Measurements from ENCODE around the gene FOXD4L6. TPM values are rescaled to one million over a fixed set of nuclear protein-coding genes. Genes with fewer than 3 reads are reported as not detected.
"Not testable (repeated sequence)": the region's sequence is repeated elsewhere in the genome, so short reads cannot be mapped to it uniquely, and the experiment has no call there.

FOXD4L6 gene
- total and polyA plus RNA-seq, 7 donors, result 0.03 to 0.04 TPM; not detected in 5

DNA sequence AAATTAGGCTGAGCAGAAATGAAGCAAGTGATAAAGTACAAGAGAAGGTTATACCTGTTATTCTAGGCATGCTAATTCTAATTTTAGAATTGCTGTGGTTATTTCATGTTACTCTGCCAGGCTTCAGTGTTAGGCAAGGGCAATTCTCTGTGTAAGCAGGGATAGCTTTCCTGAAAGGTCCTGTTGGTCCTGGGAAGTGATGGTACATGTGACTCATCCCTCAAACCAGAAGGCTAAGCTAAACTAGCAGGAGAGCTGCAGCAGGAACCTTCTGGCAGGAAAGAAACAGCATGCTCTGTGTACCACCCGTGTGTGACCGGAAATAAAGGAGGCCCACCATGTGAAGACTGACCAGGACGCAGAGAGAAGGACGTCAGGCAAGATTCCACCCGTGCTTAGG is 8.8 kb downstream of the FOXD4L6 start:
- ATAC-seq, result peak in 1 of 4 donors; percentile 44
- H3K9me3 ChIP-seq; intact Hi-C loops (cut with DNase I); H3K27ac ChIP-seq; H3K4me3 ChIP-seq; H3K4me1 ChIP-seq; DNase-seq; H3K36me3 ChIP-seq (ENCODE audit: insufficient read depth in 1 of 2, low read depth in 1 of 2); H3K27me3 ChIP-seq (ENCODE audit: insufficient read depth in 3 of 3, low read length in 2 of 3): not testable (repeated sequence)
- no CpG with 5 or more reads among the region's 5 CpGs for WGBS, 3 donors

DNA sequence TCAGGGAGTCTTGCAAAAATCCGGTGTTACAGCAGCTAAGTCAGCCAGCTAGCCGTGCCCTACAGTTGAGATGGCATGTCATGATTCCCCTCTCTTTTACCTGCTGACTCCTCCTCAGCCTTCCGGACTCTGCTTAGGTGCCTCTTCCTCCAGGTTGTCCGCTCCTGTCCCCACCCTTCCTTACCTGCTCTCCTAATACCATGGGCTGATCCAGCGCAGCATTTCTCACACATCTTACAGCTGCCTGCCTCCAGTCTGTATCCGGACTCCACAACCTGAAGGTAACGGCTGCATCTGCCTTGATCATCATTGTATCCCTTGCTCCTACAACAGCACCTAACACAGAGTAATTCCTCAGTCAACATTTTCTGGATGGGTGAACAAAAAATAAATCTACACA is 9.2 kb downstream of the FOXD4L6 start:
- H3K27ac ChIP-seq; H3K27me3 ChIP-seq (ENCODE audit: insufficient read depth in 3 of 3, low read length in 2 of 3); intact Hi-C loops (cut with DNase I); H3K36me3 ChIP-seq (ENCODE audit: insufficient read depth in 1 of 2, low read depth in 1 of 2); DNase-seq; H3K9me3 ChIP-seq; H3K4me3 ChIP-seq; H3K4me1 ChIP-seq: not testable (repeated sequence)
- WGBS, 3 donors, result 46 to 48% (median 47%) methylated on average over 7 of the region's 7 CpGs
- ATAC-seq, result peak in 3 of 4 donors; percentile 15 to 29 (median 27)

DNA sequence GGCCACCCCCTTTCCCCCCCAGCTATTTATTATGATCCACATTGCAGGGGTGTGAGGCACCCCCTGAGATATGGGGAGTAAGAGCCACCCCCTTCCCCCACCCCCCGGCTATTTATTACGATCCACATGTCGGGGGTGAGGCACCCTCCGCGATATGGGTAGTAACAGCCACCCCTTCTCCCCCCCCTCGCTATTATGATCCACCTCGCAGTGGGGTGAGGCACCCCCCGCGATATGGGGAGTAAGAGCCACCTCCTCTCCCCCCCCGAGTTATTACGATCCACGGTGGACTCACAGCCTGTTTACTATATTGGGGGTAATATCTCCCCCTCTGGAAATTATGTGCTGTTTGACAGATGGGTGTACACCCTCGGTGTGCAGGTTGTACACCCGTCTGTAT is 15.1 kb downstream of the FOXD4L6 start:
- intact Hi-C loops (cut with DNase I); DNase-seq; H3K27ac ChIP-seq; H3K4me3 ChIP-seq; ATAC-seq; H3K4me1 ChIP-seq; H3K27me3 ChIP-seq (ENCODE audit: insufficient read depth in 3 of 3, low read length in 2 of 3); H3K9me3 ChIP-seq; H3K36me3 ChIP-seq (ENCODE audit: insufficient read depth in 1 of 2, low read depth in 1 of 2): not testable (repeated sequence)
- WGBS, 3 donors, result 48 to 69% (median 62%) methylated on average over 6 to 9 of the region's 14 CpGs

DNA sequence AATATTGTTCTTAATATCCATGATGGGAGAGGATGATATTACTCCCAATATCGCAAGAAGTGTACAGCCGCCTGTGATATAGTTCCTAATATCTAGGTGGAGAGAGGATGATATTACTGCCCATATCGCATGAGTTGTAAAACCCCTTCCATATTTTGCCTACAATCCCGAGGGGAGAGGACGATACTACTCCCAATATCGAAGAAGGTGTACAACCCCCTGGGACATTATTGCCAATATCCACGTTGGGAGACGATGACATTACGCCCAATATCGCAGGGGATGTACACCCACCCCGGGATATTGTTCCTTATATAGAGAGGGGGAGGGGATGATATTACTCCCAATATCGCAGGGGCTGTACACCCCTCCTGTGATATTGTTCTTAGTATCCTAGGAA is 17.1 kb downstream of the FOXD4L6 start:
- H3K27ac ChIP-seq; intact Hi-C loops (cut with DNase I); H3K4me3 ChIP-seq; H3K9me3 ChIP-seq; H3K36me3 ChIP-seq (ENCODE audit: insufficient read depth in 1 of 2, low read depth in 1 of 2); DNase-seq; ATAC-seq; H3K4me1 ChIP-seq: not testable (repeated sequence)
- 69 to 79% (median 79%) methylated on average over 11 to 12 of the region's 12 CpGs for WGBS, 3 donors
- H3K27me3 ChIP-seq (ENCODE audit: insufficient read depth in 3 of 3, low read length in 2 of 3), result peaks cover 0 to 11% (median 6%) of the 10 kb centered on the region in 3 donors

DNA sequence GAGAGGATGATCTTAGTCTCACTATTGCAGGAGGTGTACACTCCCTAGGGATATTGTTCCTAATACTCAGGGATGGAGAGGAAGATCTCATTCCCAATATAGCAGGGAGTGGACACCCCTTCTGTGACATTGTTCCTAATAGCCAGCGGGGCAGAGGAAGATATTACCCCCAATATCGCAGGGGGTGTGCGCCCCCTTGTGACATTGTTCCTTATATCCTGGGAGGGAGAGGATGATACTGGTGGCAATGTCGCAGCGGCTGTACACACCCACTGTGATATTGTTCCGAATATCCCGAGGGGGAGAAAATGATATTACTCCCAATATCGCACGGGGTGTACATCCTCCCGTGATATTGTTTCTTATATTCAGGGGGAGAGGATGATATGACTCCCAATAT is 17.6 kb downstream of the FOXD4L6 start:
- ATAC-seq; DNase-seq; H3K27ac ChIP-seq; H3K9me3 ChIP-seq; intact Hi-C loops (cut with DNase I); H3K4me3 ChIP-seq; H3K4me1 ChIP-seq; H3K36me3 ChIP-seq (ENCODE audit: insufficient read depth in 1 of 2, low read depth in 1 of 2): not testable (repeated sequence)
- H3K27me3 ChIP-seq (ENCODE audit: insufficient read depth in 3 of 3, low read length in 2 of 3), result peaks cover 0 to 11% (median 6%) of the 10 kb centered on the region in 3 donors
- 38 to 48% (median 48%) methylated on average over 7 to 8 of the region's 10 CpGs for WGBS, 3 donors

DNA sequence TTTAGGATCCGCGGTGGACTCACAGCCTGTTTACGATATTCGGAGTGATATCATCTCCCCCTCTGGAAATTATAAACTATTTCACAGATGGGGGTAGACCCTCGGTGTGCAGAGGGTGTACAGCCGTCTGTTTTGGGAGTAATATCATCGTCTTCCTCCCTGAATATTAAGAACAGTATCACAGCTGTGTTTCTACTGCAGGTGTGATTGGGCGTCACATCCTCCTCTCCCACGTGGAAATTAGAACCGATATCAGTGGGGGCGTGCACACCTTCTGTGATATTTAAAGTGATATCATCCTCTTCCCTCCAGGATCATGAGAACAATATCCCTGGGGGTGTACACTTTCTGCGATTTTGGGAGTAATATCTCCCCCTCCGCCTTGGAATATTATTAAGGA is 19.2 kb downstream of the FOXD4L6 start:
- H3K4me1 ChIP-seq; H3K9me3 ChIP-seq; ATAC-seq; H3K4me3 ChIP-seq; DNase-seq; H3K36me3 ChIP-seq (ENCODE audit: insufficient read depth in 1 of 2, low read depth in 1 of 2); intact Hi-C loops (cut with DNase I); H3K27ac ChIP-seq: not testable (repeated sequence)
- peaks cover 0 to 11% (median 11%) of the 10 kb centered on the region in 3 donors for H3K27me3 ChIP-seq (ENCODE audit: insufficient read depth in 3 of 3, low read length in 2 of 3)
- WGBS, 3 donors, result 11 to 20% (median 17%) methylated on average over 4 of the region's 13 CpGs

DNA sequence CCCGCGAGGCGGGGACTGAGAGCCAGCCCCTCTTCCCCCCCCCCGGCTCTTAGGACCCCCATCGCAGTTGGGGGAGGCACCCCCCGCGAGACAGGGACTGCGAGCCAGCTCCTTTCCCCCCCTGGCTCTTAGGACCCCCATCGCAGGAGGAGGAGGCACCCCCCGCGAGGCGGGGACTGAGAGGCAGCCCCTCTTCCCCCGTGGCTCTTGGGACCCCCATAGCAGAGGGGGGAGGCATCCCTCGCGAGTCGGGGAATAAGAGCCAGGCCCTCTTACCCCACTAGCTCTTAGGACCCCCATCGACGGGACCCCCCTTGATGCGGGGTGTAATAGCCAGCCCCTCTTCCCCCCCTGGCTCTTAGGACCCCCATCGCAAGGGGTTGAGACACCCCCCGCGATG is 19.7 kb downstream of the FOXD4L6 start:
- intact Hi-C loops (cut with DNase I); H3K36me3 ChIP-seq (ENCODE audit: insufficient read depth in 1 of 2, low read depth in 1 of 2); H3K4me1 ChIP-seq; DNase-seq; H3K27ac ChIP-seq; ATAC-seq; H3K4me3 ChIP-seq; H3K9me3 ChIP-seq: not testable (repeated sequence)
- H3K27me3 ChIP-seq (ENCODE audit: insufficient read depth in 3 of 3, low read length in 2 of 3), result peaks cover 0 to 11% (median 11%) of the 10 kb centered on the region in 3 donors
- WGBS, 3 donors, result 7 to 18% (median 11%) methylated on average over 7 to 13 of the region's 22 CpGs

DNA sequence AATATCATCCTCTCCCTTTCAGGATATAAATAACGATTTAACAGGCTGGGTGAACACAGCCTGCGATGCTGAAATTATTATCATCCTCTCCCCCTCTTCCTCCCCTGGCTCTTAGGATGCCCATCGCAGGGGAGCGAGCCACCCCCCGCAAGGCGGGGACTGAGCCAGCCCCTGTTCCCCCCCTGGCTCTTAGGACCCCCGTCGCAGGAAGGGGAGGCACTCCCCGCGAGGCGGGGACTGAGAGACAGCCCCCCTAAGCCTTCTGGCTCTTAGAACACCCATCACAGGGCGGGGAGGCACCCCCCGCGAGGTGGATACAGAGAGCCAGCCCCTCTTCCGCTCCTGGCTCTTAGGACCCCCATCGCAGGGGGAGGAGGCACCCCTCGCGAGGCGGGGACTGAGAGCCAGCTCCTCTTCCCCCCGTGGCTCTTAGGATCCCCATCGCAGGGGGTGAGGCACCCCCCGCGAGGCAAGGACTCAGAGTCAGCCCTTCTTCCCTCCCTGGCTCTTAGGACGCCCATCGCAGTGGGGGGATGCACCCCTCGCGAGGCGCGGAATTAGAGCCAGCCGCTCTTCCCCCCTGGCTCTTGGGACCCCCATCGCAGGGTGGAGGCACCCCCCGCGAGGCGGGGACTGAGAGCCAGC is 21.9 kb downstream of the FOXD4L6 start:
- H3K27ac ChIP-seq; DNase-seq; H3K4me1 ChIP-seq; intact Hi-C loops (cut with DNase I); H3K4me3 ChIP-seq; H3K36me3 ChIP-seq (ENCODE audit: insufficient read depth in 1 of 2, low read depth in 1 of 2); H3K9me3 ChIP-seq: not testable (repeated sequence)
- peak in 1 of 4 donors; percentile 21 for ATAC-seq
- H3K27me3 ChIP-seq (ENCODE audit: insufficient read depth in 3 of 3, low read length in 2 of 3), result peaks cover 0 to 11% (median 11%) of the 10 kb centered on the region in 3 donors
- WGBS, 3 donors, result 18 to 19% (median 19%) methylated on average over 15 to 25 of the region's 34 CpGs

DNA sequence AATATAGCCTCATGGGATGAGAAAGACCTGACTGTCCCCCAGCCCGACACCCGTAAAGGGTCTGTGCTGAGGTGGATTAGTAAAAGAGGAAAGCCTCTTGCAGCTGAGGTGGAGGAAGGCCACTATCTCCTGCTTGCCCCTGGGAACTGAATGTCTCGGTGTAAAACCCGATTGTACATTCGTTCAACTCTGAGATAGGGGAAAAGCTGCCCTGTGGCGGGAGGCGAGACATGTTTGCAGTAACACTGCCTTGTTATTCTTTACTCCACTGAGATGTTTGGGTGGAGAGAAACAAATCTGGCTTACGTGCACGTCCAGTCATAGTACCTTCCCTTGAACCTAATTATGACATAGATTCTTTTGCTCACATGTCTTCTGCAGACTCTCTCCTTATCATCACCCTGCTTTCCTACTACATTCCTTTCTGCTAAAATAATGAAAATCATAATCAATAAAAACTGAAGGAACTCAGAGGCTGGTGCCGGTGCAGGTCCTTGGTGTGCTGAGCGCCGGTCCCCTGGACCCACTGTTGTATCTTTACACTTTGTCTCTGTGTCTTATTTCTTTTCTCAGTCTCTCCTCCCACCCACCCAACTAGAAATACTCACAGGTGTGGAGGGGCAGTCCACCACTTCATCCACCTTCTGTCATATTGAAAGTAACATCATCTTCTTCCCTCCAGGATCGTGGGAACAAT is 22.8 kb downstream of the FOXD4L6 start:
- ATAC-seq; H3K4me1 ChIP-seq; DNase-seq; H3K27me3 ChIP-seq (ENCODE audit: insufficient read depth in 3 of 3, low read length in 2 of 3); H3K9me3 ChIP-seq; H3K4me3 ChIP-seq; H3K36me3 ChIP-seq (ENCODE audit: insufficient read depth in 1 of 2, low read depth in 1 of 2); H3K27ac ChIP-seq; intact Hi-C loops (cut with DNase I): not testable (repeated sequence)
- 55 to 68% (median 67%) methylated on average over 8 of the region's 13 CpGs for WGBS, 3 donors

DNA sequence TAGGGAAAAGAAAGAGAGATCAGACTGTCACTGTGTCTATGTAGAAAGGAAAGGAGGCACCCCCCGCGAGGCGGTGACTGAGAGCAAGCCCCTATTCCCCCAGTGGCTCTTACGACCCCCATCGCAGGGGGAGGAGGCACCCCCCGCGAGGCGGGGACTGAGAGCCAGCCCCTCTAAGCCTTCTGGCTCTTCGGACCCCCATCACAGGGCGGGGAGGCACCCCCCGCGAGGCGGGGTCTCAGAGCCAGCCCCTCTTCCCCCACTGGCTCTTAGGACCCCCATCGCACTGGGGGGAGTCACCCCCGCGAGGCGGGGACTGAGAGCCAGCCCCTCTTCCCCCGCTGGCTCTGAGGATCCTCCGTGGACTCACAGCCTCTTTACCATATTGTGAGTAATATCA is 23.9 kb downstream of the FOXD4L6 start:
- intact Hi-C loops (cut with DNase I); H3K36me3 ChIP-seq (ENCODE audit: insufficient read depth in 1 of 2, low read depth in 1 of 2); H3K27ac ChIP-seq; H3K9me3 ChIP-seq; DNase-seq; H3K4me3 ChIP-seq; ATAC-seq; H3K4me1 ChIP-seq; H3K27me3 ChIP-seq (ENCODE audit: insufficient read depth in 3 of 3, low read length in 2 of 3): not testable (repeated sequence)
- WGBS, 3 donors, result 15 to 21% (median 18%) methylated on average over 7 to 11 of the region's 19 CpGs

DNA sequence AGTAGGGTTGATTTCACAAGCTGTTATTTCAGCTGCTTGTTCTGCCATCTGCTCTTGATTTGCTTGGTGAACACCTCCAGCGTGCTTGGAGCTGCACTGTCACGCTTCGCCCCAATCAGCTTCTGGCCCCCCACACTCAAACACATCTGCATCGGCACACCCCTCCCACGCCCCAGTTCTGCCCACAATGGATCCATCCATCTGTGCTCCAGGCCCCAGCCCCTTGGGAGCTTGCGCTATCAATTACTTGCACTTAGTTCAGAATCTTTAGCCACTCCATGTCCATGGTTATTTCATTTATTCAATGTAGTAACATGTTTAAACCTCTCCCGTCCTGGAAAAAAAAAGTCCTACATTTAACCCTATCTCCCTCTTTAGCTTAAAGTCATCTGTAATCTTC is 28.0 kb downstream of the FOXD4L6 start:
- H3K27me3 ChIP-seq (ENCODE audit: insufficient read depth in 3 of 3, low read length in 2 of 3); DNase-seq; intact Hi-C loops (cut with DNase I); H3K4me3 ChIP-seq; H3K9me3 ChIP-seq; H3K4me1 ChIP-seq; H3K36me3 ChIP-seq (ENCODE audit: insufficient read depth in 1 of 2, low read depth in 1 of 2); H3K27ac ChIP-seq; ATAC-seq: not testable (repeated sequence)
- 33 to 42% (median 36%) methylated on average over 4 of the region's 7 CpGs for WGBS, 3 donors

Data from psoas muscle (tissue), 8 donors.